ENCODE measurements around the gene ZSWIM6. TPM values are rescaled to one million over a fixed set of nuclear protein-coding genes. Genes with fewer than 3 reads are reported as not detected.

ZSWIM6 gene
- total and polyA plus RNA-seq, 2 donors = 3.7 to 9.0 TPM

DNA sequence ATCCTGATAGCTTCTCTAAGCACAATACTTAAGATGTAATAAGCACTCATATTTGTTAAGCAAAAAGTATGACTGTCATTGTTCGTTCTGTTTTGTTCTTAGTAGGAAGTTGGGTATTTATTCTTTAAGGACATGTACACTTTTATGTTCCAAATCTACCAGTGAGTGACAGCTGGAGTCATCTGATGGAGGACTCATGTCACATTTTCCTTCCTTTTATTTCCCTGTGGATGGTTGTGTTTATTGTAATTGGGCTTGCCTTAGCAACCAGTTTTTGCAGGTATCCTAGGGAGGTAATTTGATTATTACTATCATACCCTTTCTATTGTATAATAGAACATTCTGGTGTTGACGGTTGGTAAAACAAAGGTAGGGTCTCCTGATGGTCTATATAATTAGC, 145.7 kb downstream of the ZSWIM6 start:
- Histone ChIP-seq H3K9me3 (ENCODE audit: control insufficient read depth in 2 of 2, insufficient read depth in 1 of 2, low read length in 1 of 2) (no peaks in the 10 kb centered on the region), H3K4me3 (ENCODE audit: low read length in 2 of 2) (no peak overlapping the region), H3K27ac (ENCODE audit: low read depth in 1 of 2, low read length in 1 of 2) (no peak overlapping the region), H3K4me1 (ENCODE audit: control insufficient read depth in 2 of 2, insufficient read depth in 2 of 2, low read length in 2 of 2) (no peaks in the 10 kb centered on the region), H3K36me3 (ENCODE audit: control insufficient read depth in 2 of 2, insufficient read depth in 2 of 2, low read length in 1 of 2) (no peaks in the 10 kb centered on the region), H3K27me3 (ENCODE audit: control insufficient read depth in 2 of 2, insufficient read depth in 1 of 2, low read length in 1 of 2) (no peaks in the 10 kb centered on the region)
- WGBS = 73% methylated on average over 2 of the region's 2 CpGs
- no peak for DNase-seq (ENCODE audit: low read depth in 6 of 9, low spot score in 9 of 9)

- no peak overlapping the region for H3K4me3 ChIP-seq (ENCODE audit: low read length in 2 of 2)
- H3K27me3 ChIP-seq (ENCODE audit: control insufficient read depth in 2 of 2, insufficient read depth in 1 of 2, low read length in 1 of 2) = no peaks in the 10 kb centered on the region
- no peaks in the 10 kb centered on the region for H3K36me3 ChIP-seq (ENCODE audit: control insufficient read depth in 2 of 2, insufficient read depth in 2 of 2, low read length in 1 of 2)
- H3K9me3 ChIP-seq (ENCODE audit: control insufficient read depth in 2 of 2, insufficient read depth in 1 of 2, low read length in 1 of 2) = no peaks in the 10 kb centered on the region
- 96% methylated on average over 4 of the region's 4 CpGs for WGBS
- no peak for DNase-seq (ENCODE audit: low read depth in 6 of 9, low spot score in 9 of 9)
- no peak overlapping the region for H3K27ac ChIP-seq (ENCODE audit: low read depth in 1 of 2, low read length in 1 of 2)
- no peaks in the 10 kb centered on the region for H3K4me1 ChIP-seq (ENCODE audit: control insufficient read depth in 2 of 2, insufficient read depth in 2 of 2, low read length in 2 of 2)
Observed at GRCh38 chr5:61479850-61480614, 148.0 kb downstream of the ZSWIM6 start.

DNA sequence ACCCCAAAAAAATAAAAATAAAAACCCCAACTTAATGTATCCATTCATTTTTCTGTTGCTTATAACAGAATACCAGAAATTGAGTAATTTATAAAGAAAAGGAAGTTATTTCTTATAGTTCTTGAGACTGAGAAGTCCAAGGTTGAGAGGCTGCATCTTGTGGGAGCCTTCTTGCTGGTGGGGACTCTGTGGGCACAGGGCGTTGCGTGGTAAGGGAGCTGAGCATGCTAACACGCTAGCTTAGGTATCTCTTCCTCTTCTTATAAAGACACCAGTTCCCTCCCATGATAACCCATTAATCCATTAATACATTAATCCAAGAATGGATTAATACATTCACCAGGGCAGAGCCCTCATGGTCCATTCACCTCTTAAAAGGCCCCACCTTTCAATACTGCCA, 150.9 kb downstream of the ZSWIM6 start:
- WGBS = 98% methylated on average over 3 of the region's 3 CpGs
- Histone ChIP-seq H3K27ac (ENCODE audit: low read depth in 1 of 2, low read length in 1 of 2) (no peak overlapping the region), H3K27me3 (ENCODE audit: control insufficient read depth in 2 of 2, insufficient read depth in 1 of 2, low read length in 1 of 2) (no peaks in the 10 kb centered on the region)

GRCh38 chr5:61486476-61486875, 154.4 kb downstream of the ZSWIM6 start:
- Histone ChIP-seq H3K4me1 (ENCODE audit: control insufficient read depth in 2 of 2, insufficient read depth in 2 of 2, low read length in 2 of 2) (no peaks in the 10 kb centered on the region), H3K27me3 (ENCODE audit: control insufficient read depth in 2 of 2, insufficient read depth in 1 of 2, low read length in 1 of 2) (no peaks in the 10 kb centered on the region), H3K9me3 (ENCODE audit: control insufficient read depth in 2 of 2, insufficient read depth in 1 of 2, low read length in 1 of 2) (no peaks in the 10 kb centered on the region), H3K4me3 (ENCODE audit: low read length in 2 of 2) (no peak overlapping the region), H3K27ac (ENCODE audit: low read depth in 1 of 2, low read length in 1 of 2) (no peak overlapping the region), H3K36me3 (ENCODE audit: control insufficient read depth in 2 of 2, insufficient read depth in 2 of 2, low read length in 1 of 2) (no peaks in the 10 kb centered on the region)
- DNase-seq (ENCODE audit: low read depth in 6 of 9, low spot score in 9 of 9) = no peak
- WGBS = 97% methylated on average over 1 of the region's 1 CpG

More for the DNA sequence above, 150.9 kb downstream of the ZSWIM6 start:
- no peaks in the 10 kb centered on the region for H3K9me3 ChIP-seq (ENCODE audit: control insufficient read depth in 2 of 2, insufficient read depth in 1 of 2, low read length in 1 of 2)
- H3K36me3 ChIP-seq (ENCODE audit: control insufficient read depth in 2 of 2, insufficient read depth in 2 of 2, low read length in 1 of 2) = no peaks in the 10 kb centered on the region
- no peaks in the 10 kb centered on the region for H3K4me1 ChIP-seq (ENCODE audit: control insufficient read depth in 2 of 2, insufficient read depth in 2 of 2, low read length in 2 of 2)
- DNase-seq (ENCODE audit: low read depth in 6 of 9, low spot score in 9 of 9) = no peak
- no peak overlapping the region for H3K4me3 ChIP-seq (ENCODE audit: low read length in 2 of 2)

- Histone ChIP-seq H3K4me3 (ENCODE audit: low read length in 2 of 2) (no peak overlapping the region), H3K27me3 (ENCODE audit: control insufficient read depth in 2 of 2, insufficient read depth in 1 of 2, low read length in 1 of 2) (no peaks in the 10 kb centered on the region), H3K9me3 (ENCODE audit: control insufficient read depth in 2 of 2, insufficient read depth in 1 of 2, low read length in 1 of 2) (no peaks in the 10 kb centered on the region), H3K36me3 (ENCODE audit: control insufficient read depth in 2 of 2, insufficient read depth in 2 of 2, low read length in 1 of 2) (peaks cover 3% of the 10 kb centered on the region in 2 donors), H3K27ac (ENCODE audit: low read depth in 1 of 2, low read length in 1 of 2) (no peak overlapping the region), H3K4me1 (ENCODE audit: control insufficient read depth in 2 of 2, insufficient read depth in 2 of 2, low read length in 2 of 2) (no peaks in the 10 kb centered on the region)
- WGBS = 100% methylated on average over 1 of the region's 1 CpG
- no peak for DNase-seq (ENCODE audit: low read depth in 6 of 9, low spot score in 9 of 9)
Observed at GRCh38 chr5:61489574-61489973, 157.5 kb downstream of the ZSWIM6 start.

- H3K36me3 ChIP-seq (ENCODE audit: control insufficient read depth in 2 of 2, insufficient read depth in 2 of 2, low read length in 1 of 2) = peaks cover 3% of the 10 kb centered on the region in 2 donors
- no peaks in the 10 kb centered on the region for H3K9me3 ChIP-seq (ENCODE audit: control insufficient read depth in 2 of 2, insufficient read depth in 1 of 2, low read length in 1 of 2)
- no peak overlapping the region for H3K4me3 ChIP-seq (ENCODE audit: low read length in 2 of 2)
- 99% methylated on average over 1 of the region's 1 CpG for WGBS
- H3K27ac ChIP-seq (ENCODE audit: low read depth in 1 of 2, low read length in 1 of 2) = no peak overlapping the region
- H3K27me3 ChIP-seq (ENCODE audit: control insufficient read depth in 2 of 2, insufficient read depth in 1 of 2, low read length in 1 of 2) = no peaks in the 10 kb centered on the region
- DNase-seq (ENCODE audit: low read depth in 6 of 9, low spot score in 9 of 9) = no peak
- no peaks in the 10 kb centered on the region for H3K4me1 ChIP-seq (ENCODE audit: control insufficient read depth in 2 of 2, insufficient read depth in 2 of 2, low read length in 2 of 2)
Observed at GRCh38 chr5:61491861-61492260, 159.8 kb downstream of the ZSWIM6 start.

- no peaks in the 10 kb centered on the region for H3K9me3 ChIP-seq (ENCODE audit: control insufficient read depth in 2 of 2, insufficient read depth in 1 of 2, low read length in 1 of 2)
- no peak for DNase-seq (ENCODE audit: low read depth in 6 of 9, low spot score in 9 of 9)
- peaks cover 3% of the 10 kb centered on the region in 2 donors for H3K36me3 ChIP-seq (ENCODE audit: control insufficient read depth in 2 of 2, insufficient read depth in 2 of 2, low read length in 1 of 2)
- no peak overlapping the region for H3K4me3 ChIP-seq (ENCODE audit: low read length in 2 of 2)
- no peaks in the 10 kb centered on the region for H3K27me3 ChIP-seq (ENCODE audit: control insufficient read depth in 2 of 2, insufficient read depth in 1 of 2, low read length in 1 of 2)
- 93% methylated on average over 7 of the region's 7 CpGs for WGBS
- H3K4me1 ChIP-seq (ENCODE audit: control insufficient read depth in 2 of 2, insufficient read depth in 2 of 2, low read length in 2 of 2) = no peaks in the 10 kb centered on the region
- no peak overlapping the region for H3K27ac ChIP-seq (ENCODE audit: low read depth in 1 of 2, low read length in 1 of 2)
Observed at GRCh38 chr5:61493973-61494372, 161.9 kb downstream of the ZSWIM6 start.

- Histone ChIP-seq H3K4me1 (ENCODE audit: control insufficient read depth in 2 of 2, insufficient read depth in 2 of 2, low read length in 2 of 2) (no peaks in the 10 kb centered on the region), H3K27me3 (ENCODE audit: control insufficient read depth in 2 of 2, insufficient read depth in 1 of 2, low read length in 1 of 2) (no peaks in the 10 kb centered on the region), H3K36me3 (ENCODE audit: control insufficient read depth in 2 of 2, insufficient read depth in 2 of 2, low read length in 1 of 2) (peaks cover 3% of the 10 kb centered on the region in 2 donors), H3K9me3 (ENCODE audit: control insufficient read depth in 2 of 2, insufficient read depth in 1 of 2, low read length in 1 of 2) (no peaks in the 10 kb centered on the region), H3K27ac (ENCODE audit: low read depth in 1 of 2, low read length in 1 of 2) (no peak overlapping the region), H3K4me3 (ENCODE audit: low read length in 2 of 2) (no peak overlapping the region)
- no peak for DNase-seq (ENCODE audit: low read depth in 6 of 9, low spot score in 9 of 9)
- WGBS = 99% methylated on average over 3 of the region's 3 CpGs
Observed at GRCh38 chr5:61496446-61496845, 164.4 kb downstream of the ZSWIM6 start.

GRCh38 chr5:61496860-61497259, 164.8 kb downstream of the ZSWIM6 start:
- Histone ChIP-seq H3K9me3 (ENCODE audit: control insufficient read depth in 2 of 2, insufficient read depth in 1 of 2, low read length in 1 of 2) (no peaks in the 10 kb centered on the region), H3K4me3 (ENCODE audit: low read length in 2 of 2) (no peak overlapping the region), H3K36me3 (ENCODE audit: control insufficient read depth in 2 of 2, insufficient read depth in 2 of 2, low read length in 1 of 2) (peaks cover 3% of the 10 kb centered on the region in 2 donors), H3K27ac (ENCODE audit: low read depth in 1 of 2, low read length in 1 of 2) (no peak overlapping the region), H3K27me3 (ENCODE audit: control insufficient read depth in 2 of 2, insufficient read depth in 1 of 2, low read length in 1 of 2) (no peaks in the 10 kb centered on the region), H3K4me1 (ENCODE audit: control insufficient read depth in 2 of 2, insufficient read depth in 2 of 2, low read length in 2 of 2) (no peaks in the 10 kb centered on the region)
- no peak for DNase-seq (ENCODE audit: low read depth in 6 of 9, low spot score in 9 of 9)
- 95% methylated on average over 4 of the region's 4 CpGs for WGBS
